Testis (tissue), 3 donors: ENCODE measurements around the gene HDAC6. TPM values are rescaled to one million over a fixed set of nuclear protein-coding genes. Genes with fewer than 3 reads are reported as not detected.

Source experiments
- DNase-seq: peaks from one replicate; pipeline ENCODE4 v3.0.0-alpha.2; 2019
- H3K27ac ChIP-seq, 2 donors: fragments of 200-600 bp; sonication (generic); one replicate each; pipeline ENCODE4 v1.5.1; 2019
- H3K27me3 ChIP-seq: fragments of 200-600 bp; sonication (generic); one replicate; pipeline ENCODE4 v1.5.1; 2019
- H3K36me3 ChIP-seq: fragments of 200-600 bp; sonication (generic); one replicate; pipeline ENCODE4 v1.5.1; 2017; ENCODE audit warnings: low read depth; ENCODE audit errors: missing control alignments
- H3K4me1 ChIP-seq: fragments of 200-600 bp; sonication (generic); one replicate; pipeline ENCODE4 v1.5.1; 2019
- H3K4me3 ChIP-seq, 2 donors: fragments of 200-600 bp; sonication (generic); one replicate each; pipeline ENCODE4 v1.5.1; 2017 to 2019
- H3K9me3 ChIP-seq: fragments of 200-600 bp; sonication (generic); one replicate; pipeline ENCODE4 v1.5.1; 2017
- CTCF ChIP-seq, 3 experiments: fragments of 450-650 bp in 2 of 3; fragments of 200-600 bp in 1 of 3; sonication (generic) in 1 of 3; IDR thresholded peaks; one replicate each; pipeline ENCODE4 v1.5.1; 2016 to 2019; ENCODE audit warnings: antibody characterized with exemption in 3 of 3, mild to moderate bottlenecking in 2 of 3, moderate library complexity in 1 of 3
- POLR2A ChIP-seq: fragments of 450-650 bp; IDR thresholded peaks from one replicate; pipeline ENCODE4 v1.6.1; 2017; ENCODE audit warnings: antibody characterized with exemption, mild to moderate bottlenecking, moderate library complexity
- WGBS, 2 donors: methylation state at CpG; one replicate each; pipeline ENCODE4 v1.1.5; 2018; 5-methylcytosine and 5-hydroxymethylcytosine counted together
- intact Hi-C: fragments of 100-400 bp; cut with DNase I; formaldehyde crosslinking; loops from one replicate; pipeline ENCODE4 v1.15.1; 2023; ENCODE audit warnings: low total_unique reads
- polyA plus RNA-seq: library from polyadenylated mRNA; stranded (reverse); fragments of 350-450 nt; fragmentation: Illumina TruSeq; extraction: RNeasy Lipid Tissue Mini Kit (QIAGEN cat#74804); gene quantifications from one replicate; pipeline ENCODE4 v1.2.3, GENCODE V29; 2014; ENCODE audit warnings: low read depth, low replicate concordance; ENCODE audit not compliant: insufficient read depth
- total RNA-seq, 2 donors: library from RNA; depleted of rRNA; stranded (reverse); fragments of >200 nt; gene quantifications; one replicate each; pipeline ENCODE4 v1.2.3, GENCODE V29; 2016

Gene HDAC6
- total and polyA plus RNA-seq, 3 donors from 2014 or later: 147 to 269 (median 223) TPM

DNA sequence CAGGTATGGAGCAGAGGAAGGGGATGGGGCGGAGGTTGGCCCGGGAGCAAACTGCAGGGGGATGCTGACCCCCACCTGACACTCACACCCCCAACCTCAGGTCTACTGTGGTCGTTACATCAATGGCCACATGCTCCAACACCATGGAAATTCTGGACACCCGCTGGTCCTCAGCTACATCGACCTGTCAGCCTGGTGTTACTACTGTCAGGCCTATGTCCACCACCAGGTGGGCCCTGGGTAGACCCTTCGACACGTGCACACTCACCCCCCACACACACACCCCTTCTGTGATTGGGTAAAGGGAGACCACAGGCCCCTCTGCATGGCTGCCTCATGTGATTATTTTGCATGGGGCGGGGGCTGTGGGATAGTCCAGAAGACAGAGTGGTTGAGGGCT lies 22.2 kb downstream of the HDAC6 start:
- no peak overlapping the region for H3K4me3 ChIP-seq
- intact Hi-C loops: no loop called here
- TF ChIP-seq CTCF (IDR thresholded peaks at IDR 0.05) (no peak), POLR2A (no peak)
- no peaks in the 10 kb centered on the region for H3K27me3 ChIP-seq
- no peaks in the 10 kb centered on the region for H3K4me1 ChIP-seq
- no peaks in the 10 kb centered on the region for H3K9me3 ChIP-seq
- H3K27ac ChIP-seq: no peak overlapping the region
- no peaks in the 10 kb centered on the region for H3K36me3 ChIP-seq
- 96% methylated on average over 8 of the region's 8 CpGs; no CpG with 5 or more reads in 1 of the 2 donors for WGBS, 2 donors
- no peak for DNase-seq

GRCh38 chrX:48826135-48826875 lies 24.4 kb downstream of the HDAC6 start, which contains the start of gene ERAS:
ERAS (plus strand) TSS chrX:48826513; CDS start chrX:48829124, 2,611 bp downstream.
- WGBS, 2 donors: 50 to 67% methylated on average over 1 to 15 of the region's 67 CpGs
- Histone ChIP-seq H3K4me3 (no peak within 1 kb of the TSS), H3K27ac (no peak within 1 kb of the TSS), H3K4me1 (no peaks in the 10 kb centered on the region), H3K27me3 (no peaks in the 10 kb centered on the region), H3K36me3 (no peaks in the 10 kb centered on the region), H3K9me3 (no peaks in the 10 kb centered on the region)
- intact Hi-C loops: no loop called here
- no peak for TF ChIP-seq CTCF (IDR thresholded peaks at IDR 0.05)
- no peak for TF ChIP-seq POLR2A
- no peak for DNase-seq

- no peak for TF ChIP-seq CTCF (IDR thresholded peaks at IDR 0.05)
- no peak for TF ChIP-seq POLR2A
- 53 to 85% methylated on average over 11 to 23 of the region's 73 CpGs for WGBS, 2 donors
- Histone ChIP-seq H3K36me3 (no peaks in the 10 kb centered on the region), H3K4me1 (no peaks in the 10 kb centered on the region), H3K27me3 (no peaks in the 10 kb centered on the region), H3K4me3 (no peak overlapping the region), H3K27ac (no peak overlapping the region), H3K9me3 (no peaks in the 10 kb centered on the region)
- DNase-seq: no peak
- intact Hi-C loops: no loop called here
Observed at GRCh38 chrX:48826876-48827653, 25.2 kb downstream of the HDAC6 start.

DNA sequence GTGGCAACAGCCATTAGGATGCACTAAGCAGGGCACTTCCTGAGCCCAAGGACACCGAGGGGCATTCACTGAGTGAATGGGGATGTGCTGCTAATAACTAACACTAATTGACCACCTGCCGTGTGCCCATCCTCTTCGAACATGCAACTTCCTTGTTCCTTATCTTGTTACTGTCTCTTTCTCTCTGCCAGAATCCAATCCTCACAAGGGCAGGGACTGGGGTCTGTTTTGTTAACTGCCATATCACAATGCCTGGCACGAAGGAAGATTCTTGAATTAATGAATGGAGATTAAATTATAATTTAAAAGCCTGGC lies 25.7 kb downstream of the HDAC6 start:
- H3K4me1 ChIP-seq: no peaks in the 10 kb centered on the region
- no peak overlapping the region for H3K4me3 ChIP-seq
- H3K36me3 ChIP-seq: no peaks in the 10 kb centered on the region
- H3K9me3 ChIP-seq: no peaks in the 10 kb centered on the region
- no peak for DNase-seq
- 65 to 74% methylated on average over 4 of the region's 4 CpGs for WGBS, 2 donors
- no peak for TF ChIP-seq CTCF (IDR thresholded peaks at IDR 0.05)
- no peak for TF ChIP-seq POLR2A
- H3K27ac ChIP-seq: no peak overlapping the region
- intact Hi-C loops: no loop called here
- H3K27me3 ChIP-seq: no peaks in the 10 kb centered on the region
